ENCODE data around the gene MYO16. TPM values are rescaled to one million over a fixed set of nuclear protein-coding genes. Genes with fewer than 3 reads are reported as not detected.

MYO16 gene
- total and polyA plus RNA-seq, 4 donors = 11.7 to 51.7 (median 21.1) TPM

DNA sequence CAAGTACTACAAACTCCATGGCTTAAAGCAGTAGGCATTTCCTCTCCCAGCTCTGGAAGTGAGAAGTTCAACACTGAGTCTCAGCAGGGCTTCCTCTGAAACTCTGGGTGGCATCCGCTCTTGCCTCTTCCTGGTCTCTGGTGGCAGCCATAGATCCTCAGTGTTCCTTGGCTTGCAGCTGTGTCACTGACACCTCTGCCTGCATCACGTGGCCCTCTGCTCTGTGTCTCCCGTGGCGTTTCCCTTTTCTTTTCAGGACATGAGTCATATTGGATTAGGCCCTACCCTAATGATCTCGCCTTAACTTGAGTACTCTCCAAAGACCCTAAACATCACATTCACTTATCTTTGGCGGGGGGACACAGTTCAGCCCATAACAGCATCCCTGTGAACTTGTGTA lies 466.7 kb downstream of the MYO16 start:
- no peaks in the 10 kb centered on the region for H3K36me3 ChIP-seq (ENCODE audit: control insufficient read depth, insufficient read depth, low read length)
- H3K27ac ChIP-seq (ENCODE audit: low read depth, low read length) = no peak overlapping the region
- no peak overlapping the region for H3K4me3 ChIP-seq (ENCODE audit: low read depth, low read length)
- no peaks in the 10 kb centered on the region for H3K9me3 ChIP-seq (ENCODE audit: control insufficient read depth, insufficient read depth, low read length)
- 89% methylated on average over 4 of the region's 6 CpGs for whole genome bisulfite sequencing (ENCODE audit: insufficient coverage)
- no peaks in the 10 kb centered on the region for H3K27me3 ChIP-seq (ENCODE audit: control insufficient read depth, insufficient read depth, low read length)
- no peak for DNase-seq (ENCODE audit: low read depth in 4 of 6, low spot score in 6 of 6)
- H3K4me1 ChIP-seq (ENCODE audit: control insufficient read depth, insufficient read depth, low read length) = no peaks in the 10 kb centered on the region

DNA sequence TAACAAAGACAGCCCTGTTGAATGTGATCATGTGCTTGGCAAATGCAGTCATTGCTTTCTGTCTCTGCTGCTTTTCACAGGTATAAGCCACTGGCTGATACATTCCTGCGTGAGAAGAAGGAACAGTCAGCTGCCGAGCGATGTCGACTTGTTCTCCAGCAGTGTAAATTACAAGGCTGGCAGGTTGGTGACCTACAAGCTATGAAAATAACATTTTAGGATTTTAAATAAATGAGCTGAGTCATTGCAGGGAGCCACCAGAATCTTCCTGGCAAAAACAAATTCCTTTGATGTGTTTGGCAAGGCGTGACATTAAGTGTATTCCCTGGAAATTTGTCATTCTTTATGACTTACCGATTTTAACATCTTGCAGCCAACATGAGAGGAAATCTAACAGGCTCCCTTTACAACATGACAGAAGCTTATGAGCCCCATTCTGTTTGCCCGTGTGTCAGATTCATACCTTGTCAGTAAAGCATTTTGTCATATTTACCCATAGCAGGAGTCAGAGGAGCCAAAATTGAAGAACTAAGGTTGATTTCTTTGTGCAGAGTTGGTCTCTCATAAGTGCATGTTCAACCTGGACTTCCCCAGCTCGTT lies 471.4 kb downstream of the MYO16 start:
- 68% methylated on average over 5 of the region's 8 CpGs for WGBS (ENCODE audit: insufficient coverage)
- peak in 1 of 6 donors; percentile 66 for DNase-seq (ENCODE audit: low read depth in 4 of 6, low spot score in 6 of 6)
- H3K27ac ChIP-seq (ENCODE audit: low read depth, low read length) = no peak overlapping the region
- H3K36me3 ChIP-seq (ENCODE audit: control insufficient read depth, insufficient read depth, low read length) = no peaks in the 10 kb centered on the region
- no peaks in the 10 kb centered on the region for H3K4me1 ChIP-seq (ENCODE audit: control insufficient read depth, insufficient read depth, low read length)
- no peaks in the 10 kb centered on the region for H3K9me3 ChIP-seq (ENCODE audit: control insufficient read depth, insufficient read depth, low read length)
- H3K27me3 ChIP-seq (ENCODE audit: control insufficient read depth, insufficient read depth, low read length) = no peaks in the 10 kb centered on the region
- H3K4me3 ChIP-seq (ENCODE audit: low read depth, low read length) = no peak overlapping the region

GRCh38 chr13:109101550-109102144 lies 472.2 kb downstream of the MYO16 start:
- Histone ChIP-seq H3K4me3 (ENCODE audit: low read depth, low read length) (no peak overlapping the region), H3K27ac (ENCODE audit: low read depth, low read length) (no peak overlapping the region), H3K36me3 (ENCODE audit: control insufficient read depth, insufficient read depth, low read length) (no peaks in the 10 kb centered on the region), H3K9me3 (ENCODE audit: control insufficient read depth, insufficient read depth, low read length) (no peaks in the 10 kb centered on the region), H3K27me3 (ENCODE audit: control insufficient read depth, insufficient read depth, low read length) (no peaks in the 10 kb centered on the region), H3K4me1 (ENCODE audit: control insufficient read depth, insufficient read depth, low read length) (no peaks in the 10 kb centered on the region)
- 100% methylated on average over 1 of the region's 3 CpGs for WGBS (ENCODE audit: insufficient coverage)
- DNase-seq (ENCODE audit: low read depth in 4 of 6, low spot score in 6 of 6) = no peak

DNA sequence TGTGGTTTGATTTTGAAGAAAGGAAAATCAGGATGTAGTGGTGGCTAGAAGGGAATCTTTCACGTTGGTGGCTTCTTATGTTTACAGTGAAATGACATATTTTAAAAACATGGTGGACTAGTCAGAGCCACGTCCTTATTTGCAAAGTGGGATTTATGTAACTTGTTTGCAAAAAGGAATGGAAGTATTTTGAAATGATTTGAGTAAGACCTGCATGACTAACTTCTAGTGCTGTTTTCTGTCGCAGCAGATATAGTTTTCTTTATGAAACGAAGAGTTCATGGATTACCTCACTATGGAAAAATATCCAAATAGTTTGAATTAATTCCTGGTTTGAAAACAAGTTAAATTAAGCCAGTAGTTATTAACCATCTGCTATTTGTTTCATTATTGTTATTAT lies 476.5 kb downstream of the MYO16 start:
- WGBS (ENCODE audit: insufficient coverage) = 79% methylated on average over 2 of the region's 4 CpGs
- no peak for DNase-seq (ENCODE audit: low read depth in 4 of 6, low spot score in 6 of 6)
- Histone ChIP-seq H3K36me3 (ENCODE audit: control insufficient read depth, insufficient read depth, low read length) (no peaks in the 10 kb centered on the region), H3K27ac (ENCODE audit: low read depth, low read length) (no peak overlapping the region), H3K9me3 (ENCODE audit: control insufficient read depth, insufficient read depth, low read length) (no peaks in the 10 kb centered on the region), H3K27me3 (ENCODE audit: control insufficient read depth, insufficient read depth, low read length) (no peaks in the 10 kb centered on the region), H3K4me3 (ENCODE audit: low read depth, low read length) (no peak overlapping the region), H3K4me1 (ENCODE audit: control insufficient read depth, insufficient read depth, low read length) (no peaks in the 10 kb centered on the region)

DNA sequence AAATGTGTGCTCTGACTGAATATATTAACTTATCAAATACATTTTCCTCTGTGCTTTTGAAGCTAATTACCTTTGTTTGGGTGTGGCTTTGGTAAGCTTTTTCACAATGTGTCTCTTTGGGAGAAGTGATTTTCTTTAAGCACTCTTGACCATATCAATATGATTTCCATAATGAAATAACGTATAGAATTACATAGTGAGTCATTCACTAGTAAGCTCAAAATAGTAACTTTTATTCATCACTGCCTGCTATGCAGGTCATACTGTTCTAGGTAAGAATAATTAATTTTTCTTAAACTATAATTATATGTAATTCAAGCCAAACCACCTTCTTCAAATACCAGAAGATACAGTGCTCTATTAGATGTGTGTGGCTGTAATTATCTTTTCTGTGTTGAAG lies 480.7 kb downstream of the MYO16 start:
- Histone ChIP-seq H3K27ac (ENCODE audit: low read depth, low read length) (no peak overlapping the region), H3K9me3 (ENCODE audit: control insufficient read depth, insufficient read depth, low read length) (no peaks in the 10 kb centered on the region), H3K4me3 (ENCODE audit: low read depth, low read length) (no peak overlapping the region), H3K36me3 (ENCODE audit: control insufficient read depth, insufficient read depth, low read length) (no peaks in the 10 kb centered on the region), H3K4me1 (ENCODE audit: control insufficient read depth, insufficient read depth, low read length) (no peaks in the 10 kb centered on the region), H3K27me3 (ENCODE audit: control insufficient read depth, insufficient read depth, low read length) (no peaks in the 10 kb centered on the region)
- WGBS (ENCODE audit: insufficient coverage) = no CpG with 5 or more reads among the region's 1 CpG
- no peak for DNase-seq (ENCODE audit: low read depth in 4 of 6, low spot score in 6 of 6)

- no peaks in the 10 kb centered on the region for H3K27me3 ChIP-seq (ENCODE audit: control insufficient read depth, insufficient read depth, low read length)
- no peak overlapping the region for H3K27ac ChIP-seq (ENCODE audit: low read depth, low read length)
- H3K36me3 ChIP-seq (ENCODE audit: control insufficient read depth, insufficient read depth, low read length) = no peaks in the 10 kb centered on the region
- no peaks in the 10 kb centered on the region for H3K9me3 ChIP-seq (ENCODE audit: control insufficient read depth, insufficient read depth, low read length)
- no CpG with 5 or more reads among the region's 1 CpG for WGBS (ENCODE audit: insufficient coverage)
- no peaks in the 10 kb centered on the region for H3K4me1 ChIP-seq (ENCODE audit: control insufficient read depth, insufficient read depth, low read length)
- no peak for DNase-seq (ENCODE audit: low read depth in 4 of 6, low spot score in 6 of 6)
- no peak overlapping the region for H3K4me3 ChIP-seq (ENCODE audit: low read depth, low read length)
Measured at GRCh38 chr13:109111141-109111540, 481.7 kb downstream of the MYO16 start.

DNA sequence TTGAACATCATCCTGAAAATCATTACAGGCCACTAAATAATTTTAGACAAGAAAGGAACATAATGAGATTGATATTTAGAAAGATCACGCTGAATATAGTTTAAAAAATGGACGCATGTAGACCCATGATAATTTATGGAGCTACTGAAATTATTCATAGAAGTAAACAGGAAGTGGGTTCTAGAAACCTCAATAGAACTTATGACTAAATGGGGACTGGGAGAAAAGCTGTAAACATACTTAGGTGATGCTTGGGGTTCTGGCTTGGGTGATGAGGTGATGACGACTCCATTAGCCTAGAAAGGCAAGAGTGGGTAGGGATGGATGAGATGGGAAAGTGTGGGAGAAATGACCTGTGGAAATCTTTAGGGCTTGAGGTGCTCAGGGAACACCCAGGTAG lies 484.0 kb downstream of the MYO16 start:
- Histone ChIP-seq H3K27me3 (ENCODE audit: control insufficient read depth, insufficient read depth, low read length) (no peaks in the 10 kb centered on the region), H3K9me3 (ENCODE audit: control insufficient read depth, insufficient read depth, low read length) (no peaks in the 10 kb centered on the region), H3K4me3 (ENCODE audit: low read depth, low read length) (no peak overlapping the region), H3K27ac (ENCODE audit: low read depth, low read length) (no peak overlapping the region), H3K4me1 (ENCODE audit: control insufficient read depth, insufficient read depth, low read length) (no peaks in the 10 kb centered on the region), H3K36me3 (ENCODE audit: control insufficient read depth, insufficient read depth, low read length) (no peaks in the 10 kb centered on the region)
- 94% methylated on average over 3 of the region's 3 CpGs for WGBS (ENCODE audit: insufficient coverage)
- DNase-seq (ENCODE audit: low read depth in 4 of 6, low spot score in 6 of 6) = no peak

DNA sequence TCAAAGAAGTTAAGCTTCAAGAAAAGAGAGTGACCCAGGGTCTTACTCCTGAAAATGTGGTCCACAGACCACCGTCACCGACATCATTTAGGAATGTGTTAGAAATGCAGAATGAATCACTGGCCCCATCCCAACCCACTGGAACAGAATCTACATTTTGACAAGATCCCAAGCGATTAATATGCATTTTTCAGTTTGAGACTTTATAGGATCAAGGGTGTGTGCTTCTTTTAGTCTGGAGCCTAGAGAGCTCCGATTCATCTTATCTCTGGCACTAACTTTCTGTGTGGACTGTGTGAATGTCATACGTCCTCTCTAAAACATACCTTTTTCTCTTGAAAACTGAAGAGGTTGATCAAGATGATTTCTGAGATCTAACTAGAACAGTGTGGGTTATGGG lies 484.8 kb downstream of the MYO16 start:
- no peak overlapping the region for H3K27ac ChIP-seq (ENCODE audit: low read depth, low read length)
- no peaks in the 10 kb centered on the region for H3K4me1 ChIP-seq (ENCODE audit: control insufficient read depth, insufficient read depth, low read length)
- H3K9me3 ChIP-seq (ENCODE audit: control insufficient read depth, insufficient read depth, low read length) = no peaks in the 10 kb centered on the region
- no peaks in the 10 kb centered on the region for H3K36me3 ChIP-seq (ENCODE audit: control insufficient read depth, insufficient read depth, low read length)
- H3K27me3 ChIP-seq (ENCODE audit: control insufficient read depth, insufficient read depth, low read length) = no peaks in the 10 kb centered on the region
- no CpG with 5 or more reads among the region's 5 CpGs for WGBS (ENCODE audit: insufficient coverage)
- DNase-seq (ENCODE audit: low read depth in 4 of 6, low spot score in 6 of 6) = no peak
- H3K4me3 ChIP-seq (ENCODE audit: low read depth, low read length) = no peak overlapping the region

GRCh38 chr13:109114991-109115390 lies 485.6 kb downstream of the MYO16 start:
- Histone ChIP-seq H3K27ac (ENCODE audit: low read depth, low read length) (no peak overlapping the region), H3K9me3 (ENCODE audit: control insufficient read depth, insufficient read depth, low read length) (no peaks in the 10 kb centered on the region), H3K4me1 (ENCODE audit: control insufficient read depth, insufficient read depth, low read length) (no peaks in the 10 kb centered on the region), H3K4me3 (ENCODE audit: low read depth, low read length) (no peak overlapping the region), H3K27me3 (ENCODE audit: control insufficient read depth, insufficient read depth, low read length) (no peaks in the 10 kb centered on the region), H3K36me3 (ENCODE audit: control insufficient read depth, insufficient read depth, low read length) (no peaks in the 10 kb centered on the region)
- no peak for DNase-seq (ENCODE audit: low read depth in 4 of 6, low spot score in 6 of 6)
- no CpG with 5 or more reads among the region's 2 CpGs for WGBS (ENCODE audit: insufficient coverage)

DNA sequence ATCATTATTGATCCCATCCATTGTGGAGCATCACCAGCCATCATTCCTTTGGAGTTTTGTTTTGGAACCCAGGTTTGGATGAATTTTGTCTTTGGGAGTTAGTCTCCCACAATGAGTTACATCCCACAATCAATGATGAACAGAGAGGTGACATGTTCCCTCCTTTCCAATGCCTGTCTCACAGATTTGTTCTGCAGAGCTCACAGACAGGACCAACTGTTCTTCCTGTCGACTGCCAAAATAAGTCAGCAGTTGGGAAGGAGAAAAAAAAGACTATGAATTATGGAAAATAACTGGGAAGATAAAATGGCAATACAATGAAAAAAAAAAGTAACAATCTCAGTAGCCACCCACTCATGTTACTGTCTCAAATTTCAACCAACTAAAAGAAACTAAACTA lies 489.1 kb downstream of the MYO16 start:
- Histone ChIP-seq H3K4me3 (ENCODE audit: low read depth, low read length) (no peak overlapping the region), H3K27ac (ENCODE audit: low read depth, low read length) (no peak overlapping the region), H3K36me3 (ENCODE audit: control insufficient read depth, insufficient read depth, low read length) (no peaks in the 10 kb centered on the region), H3K4me1 (ENCODE audit: control insufficient read depth, insufficient read depth, low read length) (no peaks in the 10 kb centered on the region), H3K9me3 (ENCODE audit: control insufficient read depth, insufficient read depth, low read length) (no peaks in the 10 kb centered on the region), H3K27me3 (ENCODE audit: control insufficient read depth, insufficient read depth, low read length) (no peaks in the 10 kb centered on the region)
- WGBS (ENCODE audit: insufficient coverage) = no CpG with 5 or more reads among the region's 1 CpG
- DNase-seq (ENCODE audit: low read depth in 4 of 6, low spot score in 6 of 6) = peak in 1 of 6 donors; percentile 62
